ENCODE results near the gene ZNF775.

ZNF775 gene

GRCh38 chr7:150388709-150389531 is 9.8 kb downstream of the ZNF775 start:
- TF ChIP-seq, protein P1, sequence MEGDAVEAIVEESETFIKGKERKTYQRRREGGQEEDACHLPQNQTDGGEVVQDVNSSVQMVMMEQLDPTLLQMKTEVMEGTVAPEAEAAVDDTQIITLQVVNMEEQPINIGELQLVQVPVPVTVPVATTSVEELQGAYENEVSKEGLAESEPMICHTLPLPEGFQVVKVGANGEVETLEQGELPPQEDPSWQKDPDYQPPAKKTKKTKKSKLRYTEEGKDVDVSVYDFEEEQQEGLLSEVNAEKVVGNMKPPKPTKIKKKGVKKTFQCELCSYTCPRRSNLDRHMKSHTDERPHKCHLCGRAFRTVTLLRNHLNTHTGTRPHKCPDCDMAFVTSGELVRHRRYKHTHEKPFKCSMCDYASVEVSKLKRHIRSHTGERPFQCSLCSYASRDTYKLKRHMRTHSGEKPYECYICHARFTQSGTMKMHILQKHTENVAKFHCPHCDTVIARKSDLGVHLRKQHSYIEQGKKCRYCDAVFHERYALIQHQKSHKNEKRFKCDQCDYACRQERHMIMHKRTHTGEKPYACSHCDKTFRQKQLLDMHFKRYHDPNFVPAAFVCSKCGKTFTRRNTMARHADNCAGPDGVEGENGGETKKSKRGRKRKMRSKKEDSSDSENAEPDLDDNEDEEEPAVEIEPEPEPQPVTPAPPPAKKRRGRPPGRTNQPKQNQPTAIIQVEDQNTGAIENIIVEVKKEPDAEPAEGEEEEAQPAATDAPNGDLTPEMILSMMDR (IDR thresholded peaks at IDR 0.05; ENCODE audit: insufficient read depth, low read length): peak; percentile 93
- peak; percentile 91 for TF ChIP-seq POLR2AphosphoS5 (IDR thresholded peaks at IDR 0.05; ENCODE audit: low read depth)
- TF ChIP-seq GABPA (IDR thresholded peaks at IDR 0.05; ENCODE audit: low read depth): no peak
- TF ChIP-seq SPI1 (IDR thresholded peaks at IDR 0.05; ENCODE audit: borderline replicate concordance, low read depth): no peak
- TF ChIP-seq, protein P2, sequence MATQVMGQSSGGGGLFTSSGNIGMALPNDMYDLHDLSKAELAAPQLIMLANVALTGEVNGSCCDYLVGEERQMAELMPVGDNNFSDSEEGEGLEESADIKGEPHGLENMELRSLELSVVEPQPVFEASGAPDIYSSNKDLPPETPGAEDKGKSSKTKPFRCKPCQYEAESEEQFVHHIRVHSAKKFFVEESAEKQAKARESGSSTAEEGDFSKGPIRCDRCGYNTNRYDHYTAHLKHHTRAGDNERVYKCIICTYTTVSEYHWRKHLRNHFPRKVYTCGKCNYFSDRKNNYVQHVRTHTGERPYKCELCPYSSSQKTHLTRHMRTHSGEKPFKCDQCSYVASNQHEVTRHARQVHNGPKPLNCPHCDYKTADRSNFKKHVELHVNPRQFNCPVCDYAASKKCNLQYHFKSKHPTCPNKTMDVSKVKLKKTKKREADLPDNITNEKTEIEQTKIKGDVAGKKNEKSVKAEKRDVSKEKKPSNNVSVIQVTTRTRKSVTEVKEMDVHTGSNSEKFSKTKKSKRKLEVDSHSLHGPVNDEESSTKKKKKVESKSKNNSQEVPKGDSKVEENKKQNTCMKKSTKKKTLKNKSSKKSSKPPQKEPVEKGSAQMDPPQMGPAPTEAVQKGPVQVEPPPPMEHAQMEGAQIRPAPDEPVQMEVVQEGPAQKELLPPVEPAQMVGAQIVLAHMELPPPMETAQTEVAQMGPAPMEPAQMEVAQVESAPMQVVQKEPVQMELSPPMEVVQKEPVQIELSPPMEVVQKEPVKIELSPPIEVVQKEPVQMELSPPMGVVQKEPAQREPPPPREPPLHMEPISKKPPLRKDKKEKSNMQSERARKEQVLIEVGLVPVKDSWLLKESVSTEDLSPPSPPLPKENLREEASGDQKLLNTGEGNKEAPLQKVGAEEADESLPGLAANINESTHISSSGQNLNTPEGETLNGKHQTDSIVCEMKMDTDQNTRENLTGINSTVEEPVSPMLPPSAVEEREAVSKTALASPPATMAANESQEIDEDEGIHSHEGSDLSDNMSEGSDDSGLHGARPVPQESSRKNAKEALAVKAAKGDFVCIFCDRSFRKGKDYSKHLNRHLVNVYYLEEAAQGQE (IDR thresholded peaks at IDR 0.05; ENCODE audit: insufficient replicate concordance, low read depth): no peak
- Histone ChIP-seq H3K27ac (replicated peaks) (peak overlapping the region; percentile 87), H3K4me3 (replicated peaks; ENCODE audit: insufficient read depth, low read length) (no peak overlapping the region), H3K27me3 (ENCODE audit: insufficient read depth, poor library complexity, severe bottlenecking) (no peaks in the 10 kb centered on the region)
- peak; percentile 95 to 97 for DNase-seq (ENCODE audit: low read depth in 1 of 2, low spot score in 1 of 2)

GRCh38 chr7:150389532-150389816 is 10.3 kb downstream of the ZNF775 start:
- DNase-seq (ENCODE audit: low read depth in 1 of 2, low spot score in 1 of 2): no peak
- no peak for TF ChIP-seq SPI1 (IDR thresholded peaks at IDR 0.05; ENCODE audit: borderline replicate concordance, low read depth)
- no peak for TF ChIP-seq GABPA (IDR thresholded peaks at IDR 0.05; ENCODE audit: low read depth)
- TF ChIP-seq POLR2AphosphoS5 (IDR thresholded peaks at IDR 0.05; ENCODE audit: low read depth): no peak
- TF ChIP-seq, protein P1 (IDR thresholded peaks at IDR 0.05; ENCODE audit: insufficient read depth, low read length): no peak
- TF ChIP-seq, protein P2 (IDR thresholded peaks at IDR 0.05; ENCODE audit: insufficient replicate concordance, low read depth): no peak

GRCh38 chr7:150390205-150390604 is 11.1 kb downstream of the ZNF775 start:
- no peak for TF ChIP-seq GABPA (IDR thresholded peaks at IDR 0.05; ENCODE audit: low read depth)
- no peak for TF ChIP-seq SPI1 (IDR thresholded peaks at IDR 0.05; ENCODE audit: borderline replicate concordance, low read depth)
- TF ChIP-seq, protein P1 (IDR thresholded peaks at IDR 0.05; ENCODE audit: insufficient read depth, low read length): no peak
- TF ChIP-seq POLR2AphosphoS5 (IDR thresholded peaks at IDR 0.05; ENCODE audit: low read depth): no peak
- TF ChIP-seq, protein P2 (IDR thresholded peaks at IDR 0.05; ENCODE audit: insufficient replicate concordance, low read depth): no peak

More at GRCh38 chr7:150389532-150389816, 10.3 kb downstream of the ZNF775 start:
- no peaks in the 10 kb centered on the region for H3K27me3 ChIP-seq (ENCODE audit: insufficient read depth, poor library complexity, severe bottlenecking)
- no peak overlapping the region for H3K4me3 ChIP-seq (replicated peaks; ENCODE audit: insufficient read depth, low read length)
- peak overlapping the region; percentile 87 for H3K27ac ChIP-seq (replicated peaks)

More at GRCh38 chr7:150390205-150390604, 11.1 kb downstream of the ZNF775 start:
- no peak overlapping the region for H3K4me3 ChIP-seq (replicated peaks; ENCODE audit: insufficient read depth, low read length)
- no peak overlapping the region for H3K27ac ChIP-seq (replicated peaks)
- no peak for DNase-seq (ENCODE audit: low read depth in 1 of 2, low spot score in 1 of 2)
- no peaks in the 10 kb centered on the region for H3K27me3 ChIP-seq (ENCODE audit: insufficient read depth, poor library complexity, severe bottlenecking)

All from HL-60 (cell line).